IPS-18c (cell line): ENCODE measurements around the gene SYAP1.

Experiments
- H3K4me3 ChIP-seq: 2 replicates; pipeline ENCODE4 v1.7.0; 2013; ENCODE audit warnings: low read depth, mild to moderate bottlenecking, low read length, moderate library complexity; ENCODE audit not compliant: insufficient read depth
- H3K9me3 ChIP-seq: one replicate; pipeline ENCODE4 v1.6.1; 2013; ENCODE audit warnings: mild to moderate bottlenecking, low read length, moderate library complexity; ENCODE audit not compliant: control insufficient read depth, insufficient read depth

The SYAP1 gene, protein sequence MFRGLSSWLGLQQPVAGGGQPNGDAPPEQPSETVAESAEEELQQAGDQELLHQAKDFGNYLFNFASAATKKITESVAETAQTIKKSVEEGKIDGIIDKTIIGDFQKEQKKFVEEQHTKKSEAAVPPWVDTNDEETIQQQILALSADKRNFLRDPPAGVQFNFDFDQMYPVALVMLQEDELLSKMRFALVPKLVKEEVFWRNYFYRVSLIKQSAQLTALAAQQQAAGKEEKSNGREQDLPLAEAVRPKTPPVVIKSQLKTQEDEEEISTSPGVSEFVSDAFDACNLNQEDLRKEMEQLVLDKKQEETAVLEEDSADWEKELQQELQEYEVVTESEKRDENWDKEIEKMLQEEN

GRCh38 chrX:16719334-16720084 is at the start of gene SYAP1:
Gene SYAP1, plus strand, starts transcription at chrX:16719612. Its CDS starts 113 bp downstream, at chrX:16719725.
- H3K4me3 ChIP-seq = peak within 1 kb of the TSS; percentile 90
- no peaks in the 10 kb centered on the region for H3K9me3 ChIP-seq

DNA sequence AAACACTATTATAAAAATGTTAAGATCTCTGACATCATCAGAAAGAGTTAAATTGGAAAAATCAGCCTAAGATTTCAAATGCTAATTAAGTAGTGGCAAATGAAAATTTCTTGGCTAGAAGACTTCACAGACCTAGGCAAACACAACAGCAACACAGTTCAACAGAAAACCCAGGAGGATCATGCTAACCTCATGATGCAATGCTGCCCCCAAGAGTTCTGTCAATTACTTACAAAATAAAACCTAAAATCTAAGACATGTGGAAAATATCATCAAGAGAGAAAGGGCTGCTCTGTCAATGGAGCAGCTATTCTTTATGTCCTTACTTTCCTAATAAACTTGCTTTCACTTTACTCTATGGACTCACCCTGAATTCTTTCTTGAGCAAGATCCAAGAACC is 48.4 kb upstream of the SYAP1 start:
- Histone ChIP-seq H3K4me3 (no peak overlapping the region), H3K9me3 (no peaks in the 10 kb centered on the region)

- Histone ChIP-seq H3K4me3 (no peak overlapping the region), H3K9me3 (no peaks in the 10 kb centered on the region)
Measured at GRCh38 chrX:16678689-16679088, 40.7 kb upstream of the SYAP1 start.

DNA sequence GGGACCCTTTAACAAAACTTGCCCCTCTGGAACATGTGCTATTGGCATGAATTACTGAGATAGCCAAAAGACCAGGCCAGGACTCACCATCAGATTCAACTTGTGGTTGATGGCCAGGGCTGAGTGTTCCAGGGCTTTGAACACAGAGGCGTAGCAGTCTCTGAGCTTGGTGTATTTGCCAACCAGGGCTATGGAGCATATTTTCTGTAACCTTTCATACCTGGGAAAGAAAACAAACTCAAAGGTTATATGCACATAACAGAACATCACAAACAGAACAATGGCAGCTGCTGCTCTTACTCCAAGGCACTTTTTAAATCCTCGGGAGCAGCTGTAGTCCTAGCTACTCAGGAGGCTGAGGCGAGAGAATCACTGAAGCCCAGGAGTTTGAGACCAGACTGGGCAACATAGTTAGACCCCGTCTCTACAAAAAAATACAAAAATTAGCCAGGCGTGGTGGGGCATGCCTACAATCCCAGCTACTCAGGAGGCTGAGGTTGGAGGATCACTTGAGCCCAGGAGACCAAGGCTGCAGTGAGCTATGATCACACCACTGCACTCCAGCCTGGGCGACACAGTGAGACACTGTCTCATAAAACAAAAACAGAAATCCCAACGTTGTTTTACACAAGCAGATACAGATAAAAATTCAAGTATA is 36.3 kb upstream of the SYAP1 start:
- Histone ChIP-seq H3K9me3 (no peaks in the 10 kb centered on the region), H3K4me3 (no peak overlapping the region)

DNA sequence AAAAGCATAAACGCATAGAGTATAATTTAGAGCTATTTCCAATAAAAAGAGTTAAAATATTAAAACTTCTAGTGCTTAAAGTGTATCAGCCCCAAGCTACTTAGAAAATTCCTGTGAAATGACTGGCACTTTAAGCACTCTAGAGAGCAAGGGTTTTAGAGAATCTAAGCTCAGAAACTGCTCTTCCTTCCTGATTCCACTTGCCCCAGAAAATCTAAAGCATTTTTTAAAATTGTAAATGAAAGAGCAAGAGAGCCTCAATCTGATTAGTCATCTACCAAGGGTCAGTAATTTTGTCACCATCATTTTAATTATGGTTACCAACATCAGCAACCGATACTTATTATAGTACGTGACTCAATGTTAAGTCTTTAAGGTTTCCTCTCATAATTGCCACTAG is 31.9 kb upstream of the SYAP1 start:
- no peak overlapping the region for H3K4me3 ChIP-seq
- no peaks in the 10 kb centered on the region for H3K9me3 ChIP-seq

DNA sequence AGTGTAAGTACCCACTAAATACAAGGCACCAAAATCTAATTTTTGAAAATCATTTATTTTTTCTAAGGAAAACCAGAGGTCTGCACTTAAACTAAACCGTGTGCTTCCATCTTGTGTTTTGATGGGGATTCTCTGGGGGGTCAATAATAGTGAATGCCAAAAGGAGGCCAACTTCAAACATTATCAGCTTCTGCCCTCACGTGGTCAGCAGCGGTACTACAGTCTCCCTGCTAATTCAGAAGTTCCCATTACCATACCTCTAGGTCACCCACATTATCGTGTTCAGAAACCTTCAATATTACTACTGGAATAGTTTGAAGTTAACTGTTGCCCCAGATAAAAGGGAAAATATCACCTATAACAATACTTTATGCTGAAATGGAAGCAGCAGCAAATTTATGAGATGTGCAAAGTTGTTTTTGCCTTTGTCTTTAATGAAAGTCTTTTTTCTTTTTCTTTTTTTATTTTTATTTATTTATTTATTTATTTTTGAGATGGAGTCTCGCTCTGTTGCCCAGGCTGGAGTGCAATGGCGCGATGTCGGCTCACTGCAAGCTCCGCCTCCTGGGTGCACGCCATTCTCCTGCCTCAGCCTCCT is 24.2 kb upstream of the SYAP1 start:
- no peaks in the 10 kb centered on the region for H3K9me3 ChIP-seq
- no peak overlapping the region for H3K4me3 ChIP-seq

DNA sequence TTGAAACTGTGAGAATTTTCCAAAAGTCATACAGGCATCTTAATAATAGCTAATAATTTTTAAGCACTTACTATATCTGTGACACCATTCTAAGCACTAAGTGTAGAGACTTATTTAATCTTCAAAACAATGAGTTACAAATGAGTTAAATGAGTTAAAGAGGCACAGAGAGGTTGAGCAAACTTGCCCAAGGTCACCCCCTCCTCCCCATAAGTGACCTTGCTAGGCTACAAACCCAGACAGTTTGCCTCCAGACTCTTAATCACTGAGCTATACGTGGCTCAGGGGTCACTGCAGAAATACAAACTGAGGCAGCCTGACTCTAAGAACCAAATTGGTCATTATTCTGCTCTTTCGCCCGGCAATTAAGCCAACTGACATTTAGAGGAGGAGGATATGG is 22.5 kb upstream of the SYAP1 start:
- no peak overlapping the region for H3K4me3 ChIP-seq

GRCh38 chrX:16699389-16699788 is 20.0 kb upstream of the SYAP1 start:
- H3K4me3 ChIP-seq = no peak overlapping the region
- peaks cover 3% of the 10 kb centered on the region for H3K9me3 ChIP-seq

More for the DNA sequence above, 22.5 kb upstream of the SYAP1 start:
- H3K9me3 ChIP-seq = peaks cover 3% of the 10 kb centered on the region

DNA sequence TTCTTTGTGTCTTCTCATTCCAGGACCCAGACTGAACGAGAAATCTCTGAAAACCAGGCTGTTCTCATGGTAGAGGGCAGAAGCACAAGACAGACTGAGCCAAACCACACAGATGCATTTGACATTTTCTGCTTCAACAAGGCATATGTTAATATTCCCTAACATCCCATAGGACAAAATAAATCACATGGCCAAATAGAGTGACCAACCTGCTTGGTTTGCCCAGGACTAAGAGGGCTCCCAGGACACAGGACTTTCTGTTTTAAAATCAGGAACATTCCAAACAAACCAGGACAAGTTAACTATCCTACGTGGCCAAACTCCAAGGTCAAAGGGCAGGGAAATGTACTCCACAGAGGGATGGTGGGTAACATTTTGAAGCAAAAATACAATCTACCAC is 18.7 kb upstream of the SYAP1 start:
- H3K4me3 ChIP-seq = no peak overlapping the region
- peaks cover 3% of the 10 kb centered on the region for H3K9me3 ChIP-seq

DNA sequence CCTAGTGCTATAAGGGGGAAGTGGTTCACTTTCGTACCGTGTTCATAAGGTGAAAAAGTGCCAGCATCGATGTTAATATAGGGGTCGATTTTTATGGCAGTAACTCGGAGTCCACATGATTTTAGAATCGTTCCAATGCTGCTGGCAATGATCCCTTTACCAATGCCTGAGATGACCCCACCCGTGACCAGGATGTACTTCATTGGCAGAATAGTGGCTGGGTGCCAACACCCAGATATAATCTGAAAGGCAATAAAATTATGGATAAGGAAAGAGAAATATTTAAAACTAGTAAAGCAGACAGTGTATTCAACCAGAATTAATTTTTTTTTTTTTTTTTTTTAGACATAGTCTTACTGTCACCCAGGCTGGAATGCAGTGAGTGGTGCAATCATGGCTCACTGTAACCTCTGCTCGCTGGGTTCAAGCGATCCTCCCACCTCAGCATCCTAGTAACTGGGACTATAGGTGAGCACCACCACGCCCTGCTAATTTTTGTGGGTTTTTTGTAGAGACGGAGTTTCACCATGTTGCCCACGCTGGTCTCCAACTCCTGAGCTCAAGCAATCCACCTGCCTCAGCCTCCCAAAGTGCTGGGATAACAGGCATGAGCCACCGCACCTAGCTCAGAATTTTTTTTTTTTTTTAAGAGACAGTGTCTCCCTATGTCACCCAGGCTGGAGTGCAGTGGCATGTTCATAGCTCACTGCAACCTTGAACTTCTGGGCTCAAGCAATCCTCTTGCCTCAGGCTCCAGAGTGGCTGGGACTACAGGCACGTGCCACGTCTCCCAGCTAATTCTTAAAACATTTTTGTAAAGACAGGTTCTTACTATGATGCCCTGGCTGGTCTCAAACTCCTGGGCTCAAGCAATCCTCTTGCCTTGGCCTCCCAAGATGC is 16.5 kb upstream of the SYAP1 start:
- H3K4me3 ChIP-seq = no peak overlapping the region
- H3K9me3 ChIP-seq = peaks cover 3% of the 10 kb centered on the region

DNA sequence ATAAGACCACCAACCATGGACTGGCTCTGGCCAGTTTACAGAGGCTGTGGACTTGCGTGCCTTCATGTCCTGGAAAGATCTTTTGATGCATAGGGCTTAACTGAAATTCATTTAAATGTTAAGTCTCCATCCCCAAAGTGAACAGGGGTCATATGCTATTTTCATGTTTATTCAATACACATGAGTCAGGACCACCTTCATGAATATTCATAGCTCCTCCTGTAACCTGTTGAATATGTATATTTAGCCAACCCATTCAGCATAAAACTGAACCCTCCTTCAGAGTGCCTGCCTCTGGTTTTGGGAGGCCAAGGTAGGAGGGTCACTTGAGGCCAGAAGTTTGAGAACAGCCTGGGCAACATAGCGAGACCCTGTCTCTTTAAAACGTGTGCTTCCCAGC is 14.0 kb upstream of the SYAP1 start:
- Histone ChIP-seq H3K9me3 (peaks cover 3% of the 10 kb centered on the region), H3K4me3 (no peak overlapping the region)

- Histone ChIP-seq H3K4me3 (no peak overlapping the region), H3K9me3 (no peaks in the 10 kb centered on the region)
Measured at GRCh38 chrX:16708016-16708415, 11.4 kb upstream of the SYAP1 start.

DNA sequence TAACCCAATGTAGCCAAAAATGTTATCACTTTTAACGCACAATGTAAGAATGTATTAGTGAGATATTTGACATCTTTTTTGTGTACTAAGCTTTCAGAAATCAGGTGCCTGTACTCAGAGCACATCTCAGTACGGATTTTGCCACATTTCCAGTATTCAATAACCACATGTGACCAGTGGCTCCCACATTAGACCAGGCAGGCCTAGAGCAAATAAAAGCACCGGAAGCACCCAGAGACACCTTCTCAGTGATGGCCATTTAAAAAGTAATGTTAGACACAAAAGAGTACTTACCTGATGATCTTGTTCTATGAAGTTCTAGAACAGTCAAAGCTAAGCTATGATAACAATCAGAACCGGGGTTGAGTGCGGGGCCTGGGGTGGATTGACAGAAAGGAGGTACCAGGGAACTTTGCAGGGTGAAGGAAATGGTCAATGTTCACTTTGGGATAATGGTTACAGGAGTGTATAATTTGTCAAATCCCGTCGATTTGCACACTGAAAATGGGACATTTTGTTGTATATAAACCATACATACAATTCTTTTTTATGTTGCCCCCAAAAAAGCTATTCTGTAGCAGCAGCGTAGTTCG is 8.1 kb upstream of the SYAP1 start:
- H3K4me3 ChIP-seq = peak overlapping the region; percentile 87

GRCh38 chrX:16711893-16712547 is 7.4 kb upstream of the SYAP1 start:
- Histone ChIP-seq H3K4me3 (peak overlapping the region; percentile 87), H3K9me3 (no peaks in the 10 kb centered on the region)

More for the DNA sequence above, 8.1 kb upstream of the SYAP1 start:
- H3K9me3 ChIP-seq = no peaks in the 10 kb centered on the region

- peak within 1 kb of the TSS; percentile 87 for H3K4me3 ChIP-seq
- no peaks in the 10 kb centered on the region for H3K9me3 ChIP-seq
Measured at GRCh38 chrX:16712548-16713155, 6.8 kb upstream of the SYAP1 start, which contains the start of gene CTPS2. Gene CTPS2, minus strand, starts transcription at chrX:16712669. Its CDS starts 9,767 bp downstream, at chrX:16702902.
